HTR-8/SVneo (cell line): Measurements from ENCODE around the gene SERF2.
"Not testable (repeated sequence)": the region's sequence is repeated elsewhere in the genome, so short reads cannot be mapped to it uniquely, and the experiment has no call there.

ENCODE experiments used
- DNase-seq: peaks from one replicate; pipeline ENCODE4 v3.0.0; 2011; ENCODE audit warnings: low spot score, mixed read lengths; ENCODE audit not compliant: insufficient read length
- FAIRE-seq: peaks from 2 replicates; lab custom pipeline; 2011; peaks lifted over from hg19 to GRCh38; lab: Jason Lieb, UNC

The SERF2 gene

DNA sequence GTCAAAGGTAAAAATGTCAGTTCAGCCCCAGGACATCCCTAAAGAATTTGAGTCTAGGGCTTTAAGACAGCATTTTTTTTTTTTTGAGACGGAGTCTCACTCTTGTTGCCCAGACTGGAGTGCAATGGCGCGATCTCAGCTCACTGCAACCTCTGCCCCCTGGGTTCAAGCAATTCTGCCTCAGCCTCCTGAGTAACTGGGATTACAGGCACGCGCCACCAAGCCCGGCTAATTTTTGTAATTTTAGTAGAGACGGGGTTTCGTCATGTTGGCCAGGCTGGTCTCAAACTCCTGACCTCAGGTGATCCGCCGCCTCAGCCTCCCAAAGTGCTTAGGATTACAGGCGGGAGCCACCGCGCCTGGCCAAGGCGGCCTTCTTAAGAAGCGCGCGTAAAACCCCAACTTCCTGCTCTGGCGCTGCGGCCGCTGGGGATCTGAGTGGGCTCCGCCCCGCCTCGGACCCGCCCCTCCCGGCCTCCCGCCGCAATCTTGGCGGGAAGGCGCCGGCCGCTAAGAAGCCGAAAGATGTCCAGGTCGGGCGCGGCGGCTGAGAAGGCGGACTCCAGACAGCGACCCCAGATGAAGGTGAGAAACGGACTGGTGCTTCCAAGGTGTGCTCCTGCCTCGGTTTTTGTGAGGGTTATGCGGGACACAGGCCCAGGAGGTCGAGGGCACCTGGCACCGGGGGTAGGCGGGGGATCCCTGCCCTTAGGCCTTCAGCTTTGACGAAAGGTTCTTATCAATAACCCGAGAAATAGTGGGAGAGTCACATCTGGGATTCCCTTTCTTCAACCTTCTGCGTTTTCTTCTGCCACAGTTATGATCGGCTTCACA, 34.6 kb downstream of the SERF2 start, which contains the start of gene WDR76:
TSS of gene WDR76 (plus strand) at position 495 of the 834 bp plus-strand sequence. CDS start at position 526, 31 bp downstream.
- FAIRE-seq (no peak), DNase-seq (peak; percentile 81)

DNA sequence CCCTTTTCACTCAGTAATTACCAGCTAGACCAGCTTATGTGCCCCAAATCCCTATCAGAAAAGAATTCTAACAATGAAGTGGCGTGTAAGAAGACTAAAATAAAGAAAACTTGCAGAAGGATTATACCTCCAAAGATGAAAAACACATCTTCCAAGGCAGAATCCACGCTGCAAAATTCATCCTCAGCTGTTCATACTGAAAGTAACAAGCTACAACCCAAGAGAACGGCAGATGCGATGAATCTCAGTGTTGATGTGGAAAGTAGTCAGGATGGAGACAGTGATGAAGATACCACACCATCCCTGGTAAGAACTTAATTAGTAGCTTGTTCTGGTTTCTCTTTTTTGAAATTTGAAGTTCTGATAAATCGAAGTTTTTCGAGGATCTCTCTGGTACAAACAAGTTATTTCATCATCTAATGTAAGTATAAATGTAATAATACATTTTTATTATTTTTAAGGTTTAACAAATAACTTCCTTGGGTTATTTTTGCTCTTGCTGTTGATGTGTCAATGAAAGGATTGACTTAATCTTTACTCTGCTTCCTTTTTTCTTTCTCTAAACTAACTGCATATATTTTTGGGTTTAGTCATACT, 36.0 kb downstream of the SERF2 start:
- FAIRE-seq (no peak), DNase-seq (no peak)

DNA sequence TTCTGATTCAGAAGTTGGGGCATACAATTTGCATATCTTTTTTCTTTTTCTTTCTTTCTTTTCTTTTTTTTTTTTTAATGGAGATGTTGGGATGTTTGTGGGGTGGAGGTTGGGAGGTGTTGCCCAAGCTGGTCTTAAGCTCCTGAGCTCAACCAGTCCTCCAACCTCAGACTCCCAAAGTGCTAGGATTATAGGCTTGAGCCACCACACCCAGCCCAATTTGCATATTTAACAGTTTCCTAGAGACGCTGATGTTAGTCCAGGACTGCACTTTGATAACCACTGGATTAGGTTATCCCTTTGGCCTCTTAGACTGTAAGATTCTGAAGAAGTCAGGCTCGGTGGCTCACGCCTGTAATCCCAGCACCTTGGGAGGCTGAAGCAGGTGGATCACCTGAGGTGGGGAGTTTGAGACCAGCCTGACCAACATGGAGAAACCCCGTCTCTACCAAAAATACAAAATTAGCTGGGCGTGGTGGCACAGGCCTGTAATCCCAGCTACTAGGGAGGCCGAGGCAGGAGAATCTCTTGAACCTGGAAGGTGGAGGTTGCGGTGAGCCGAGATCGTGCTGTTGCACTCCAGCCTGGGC, 37.9 kb downstream of the SERF2 start:
- not testable (repeated sequence) for FAIRE-seq, DNase-seq

DNA sequence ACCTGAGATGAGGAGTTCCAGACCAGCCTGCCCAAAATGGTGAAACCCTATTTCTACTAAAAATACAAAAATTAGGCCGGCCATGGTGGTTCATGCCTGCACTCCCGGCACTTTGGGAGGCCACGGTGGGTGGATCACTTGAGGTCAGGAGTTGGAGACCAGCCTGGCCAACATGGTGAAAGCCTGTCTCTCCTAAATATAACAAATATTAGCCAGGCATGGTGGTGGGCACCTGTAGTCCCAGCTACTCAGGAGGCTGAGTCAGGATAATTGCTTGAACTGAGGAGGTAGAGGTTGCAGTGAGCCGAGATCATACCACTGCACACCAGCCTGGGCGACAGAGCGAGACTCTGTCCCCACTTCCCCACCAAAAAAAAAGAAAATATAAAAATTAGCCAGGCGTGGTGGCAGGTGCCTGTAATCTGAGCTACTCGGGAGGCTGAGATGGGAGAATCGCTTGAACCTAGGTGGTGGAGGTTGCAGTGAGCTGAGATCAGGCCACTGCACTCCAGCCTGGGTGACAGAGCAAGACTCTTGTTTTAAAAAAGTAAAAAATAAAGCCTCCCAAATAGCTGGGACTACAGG, 38.7 kb downstream of the SERF2 start:
- FAIRE-seq, DNase-seq: not testable (repeated sequence)

DNA sequence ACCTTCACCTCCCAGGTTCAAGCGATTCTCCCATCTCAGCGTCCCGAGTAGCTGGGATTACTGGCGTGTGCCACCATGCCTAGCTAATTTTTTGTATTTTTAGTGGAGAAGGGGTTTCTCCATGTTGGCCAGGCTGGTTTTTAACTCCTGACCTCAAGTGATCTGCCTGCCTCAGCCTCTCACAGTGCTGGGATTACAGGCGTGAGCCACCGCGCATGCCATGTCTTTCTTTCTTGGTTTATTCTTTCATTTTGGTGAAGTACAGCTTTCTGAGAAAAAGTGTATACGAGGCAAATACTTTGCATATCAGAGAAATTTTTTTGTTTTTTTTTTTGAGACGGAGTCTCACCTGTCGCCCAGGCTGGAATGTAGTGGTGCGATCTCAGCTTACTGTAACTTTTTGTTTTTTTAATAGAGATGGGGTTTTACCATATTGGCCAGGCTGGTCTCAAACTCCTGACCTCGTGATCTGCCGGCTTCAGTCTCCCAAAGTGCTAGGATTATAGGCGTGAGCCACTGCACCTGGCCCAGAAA, 39.5 kb downstream of the SERF2 start:
- DNase-seq, FAIRE-seq: not testable (repeated sequence)

DNA sequence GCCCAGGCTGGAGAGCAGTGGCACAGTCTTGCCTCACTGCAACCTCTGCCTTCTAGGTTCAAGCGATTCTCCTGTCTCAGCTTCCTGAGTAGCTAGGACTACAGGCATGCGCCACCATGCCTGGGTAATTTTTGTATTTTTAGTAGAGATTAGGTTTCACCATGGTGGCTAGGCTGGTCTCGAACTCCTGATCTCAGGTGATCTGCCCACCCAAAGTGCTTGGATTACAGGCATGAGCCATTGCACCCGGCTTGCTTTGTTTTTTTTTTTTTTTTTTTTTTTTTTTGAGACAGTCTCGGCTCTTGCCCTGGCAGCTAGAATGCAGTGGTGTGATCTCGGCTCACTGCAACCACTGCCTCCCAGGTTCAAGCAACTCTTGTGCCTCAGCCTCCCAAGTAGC, 40.4 kb downstream of the SERF2 start:
- not testable (repeated sequence) for FAIRE-seq, DNase-seq

DNA sequence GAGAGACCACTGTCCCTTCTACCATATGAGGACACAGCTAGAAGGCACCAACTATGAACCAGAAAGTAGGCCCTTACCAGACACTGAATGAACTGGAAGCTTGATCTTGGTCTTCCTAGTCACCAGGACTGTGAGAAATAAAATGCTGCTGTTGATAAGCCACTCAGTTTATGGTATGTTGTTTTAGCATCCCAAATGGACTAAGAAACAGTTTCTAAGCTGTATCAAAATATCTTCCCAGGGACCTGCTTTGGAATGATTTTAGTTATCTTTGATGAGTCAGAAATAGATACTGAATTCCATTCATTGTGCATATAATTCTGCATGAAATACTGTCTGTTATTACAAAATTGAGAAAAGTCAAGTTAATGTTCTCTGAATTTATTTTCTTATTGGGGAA, 53.3 kb downstream of the SERF2 start:
- FAIRE-seq: no peak
- DNase-seq: no peak
